ENCODE data around the gene MLLT11. TPM values are rescaled to one million over a fixed set of nuclear protein-coding genes. Genes with fewer than 3 reads are reported as not detected.

The MLLT11 gene, protein sequence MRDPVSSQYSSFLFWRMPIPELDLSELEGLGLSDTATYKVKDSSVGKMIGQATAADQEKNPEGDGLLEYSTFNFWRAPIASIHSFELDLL
- total RNA-seq, result 1.4 and 2.8 TPM in 2 replicates

DNA sequence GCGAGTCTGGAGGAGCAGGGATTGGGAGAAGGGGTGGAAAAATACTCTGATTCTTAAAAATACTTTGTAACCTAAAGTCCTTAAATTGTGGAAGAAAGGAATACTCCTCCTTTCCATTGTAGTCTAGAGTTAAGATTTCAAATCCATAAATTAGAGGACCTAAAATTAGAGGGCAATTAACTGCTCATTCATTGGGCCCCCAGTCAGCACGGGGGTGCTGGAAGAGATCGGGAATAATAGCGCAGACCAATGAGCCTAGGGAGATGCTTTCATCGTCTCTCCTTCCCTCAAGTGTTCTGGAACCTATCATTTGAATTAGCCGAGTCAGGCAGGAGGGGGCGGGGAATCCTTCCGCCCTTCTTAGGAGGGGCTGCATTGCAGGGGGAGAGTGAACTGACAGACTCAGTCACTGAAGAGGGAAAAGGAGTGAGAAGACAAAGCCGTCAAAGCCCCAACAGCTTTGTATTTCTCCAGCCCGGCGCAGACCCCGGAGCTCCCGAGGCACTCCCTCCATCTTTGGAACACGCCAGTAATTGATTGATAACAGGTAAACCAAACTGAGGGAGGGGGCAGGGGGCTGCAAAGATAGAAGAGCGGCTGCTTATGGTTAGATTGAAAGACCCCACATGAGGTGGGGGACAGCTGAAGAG is at the start of gene MLLT11:
Gene MLLT11 (plus strand): TSS at position 391 of the 650 bp plus-strand sequence. CDS start 6,828 bp downstream, outside the sequence.
- DNase-seq (ENCODE audit: low read depth in 2 of 2), result peak; percentile 27 to 56

DNA sequence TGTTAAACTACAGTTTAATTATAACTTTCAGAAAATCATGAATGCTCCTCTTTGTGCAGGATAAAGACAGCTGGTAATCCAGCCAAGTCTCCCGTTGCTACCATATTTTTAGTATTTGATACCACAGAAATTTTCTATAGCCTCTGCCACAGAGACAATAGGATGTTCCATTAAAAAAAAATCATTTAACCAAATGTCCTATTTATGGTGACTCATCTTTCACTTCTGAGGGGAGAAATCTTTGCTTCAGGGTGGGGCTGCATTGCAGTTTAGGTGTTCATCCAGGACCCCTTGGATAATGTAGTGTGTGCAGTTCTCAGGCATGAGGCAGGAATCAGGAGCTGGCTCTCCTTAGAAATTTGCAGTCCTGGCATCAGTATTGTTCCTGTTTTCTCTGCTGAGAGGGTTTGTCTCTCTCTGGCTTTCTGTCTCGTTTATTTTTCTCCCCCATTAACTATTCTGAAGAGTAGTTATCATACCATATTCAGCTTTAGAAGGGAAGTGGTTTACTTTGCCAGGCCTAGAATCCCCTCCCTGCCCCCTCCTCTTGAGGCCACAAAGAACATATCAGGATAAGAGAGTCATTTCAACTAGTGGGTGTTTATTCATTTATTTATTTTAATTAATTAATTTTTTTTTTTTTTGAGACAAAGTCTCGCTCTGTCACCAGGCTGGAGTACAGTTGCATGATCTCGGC is 48.9 kb upstream of the MLLT11 start:
- no peak for DNase-seq (ENCODE audit: low read depth in 2 of 2)

DNA sequence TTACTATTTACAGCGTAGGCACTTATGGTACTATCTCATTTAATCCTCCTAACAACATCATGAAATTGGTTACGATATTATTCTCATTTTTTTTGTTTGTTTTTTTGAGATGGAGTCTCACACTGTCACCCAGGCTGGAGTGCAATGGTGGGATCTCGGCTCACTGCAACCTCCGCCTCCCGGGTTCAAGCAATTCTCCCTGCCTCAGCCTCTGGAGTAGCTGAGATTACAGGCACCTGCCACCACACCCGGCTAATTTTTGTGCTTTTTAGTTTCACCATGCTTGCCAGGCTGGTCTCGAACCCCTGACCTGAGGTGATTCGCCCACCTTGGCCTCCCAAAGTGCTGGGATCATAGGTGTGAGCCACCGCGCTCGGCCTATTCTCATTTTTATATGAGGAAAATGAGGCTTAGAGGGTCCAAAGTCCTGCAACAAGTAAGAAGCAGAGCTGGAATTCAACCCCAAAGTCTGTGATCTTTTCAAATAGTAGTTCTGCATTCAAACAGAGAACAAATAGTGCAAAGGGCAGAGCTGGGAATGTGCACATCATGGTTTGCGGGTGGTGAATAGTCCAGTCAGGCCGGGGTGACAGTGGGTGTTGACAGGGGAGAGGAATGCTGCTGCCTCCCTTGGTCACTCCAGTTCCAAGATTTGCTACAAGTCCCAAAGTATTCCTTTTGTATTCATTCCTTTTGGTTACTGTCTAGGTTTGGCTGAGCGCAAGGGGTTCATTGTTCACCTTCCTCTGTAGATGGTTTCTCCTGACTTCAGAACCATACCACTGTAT is 47.3 kb upstream of the MLLT11 start:
- DNase-seq (ENCODE audit: low read depth in 2 of 2), result no peak

DNA sequence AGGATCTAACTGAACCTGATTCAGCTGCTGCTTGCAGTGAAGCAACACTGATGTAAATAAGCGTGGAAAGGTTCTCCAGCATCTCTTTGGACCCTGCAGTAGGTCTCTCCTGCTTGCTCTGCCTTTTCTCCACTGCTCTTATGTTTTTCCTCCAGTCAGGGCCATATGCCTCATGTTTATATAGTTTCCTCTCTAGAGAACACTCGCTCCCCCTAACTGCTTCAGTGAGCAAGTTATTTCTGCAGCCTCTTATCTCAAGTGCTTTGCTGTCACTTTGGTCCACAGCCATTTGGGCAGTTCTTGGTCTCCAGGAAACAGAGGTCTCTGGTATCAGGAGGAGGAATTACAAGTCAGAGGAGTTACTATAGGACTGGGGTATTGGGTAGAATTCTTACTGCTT is 46.7 kb upstream of the MLLT11 start:
- DNase-seq (ENCODE audit: low read depth in 2 of 2), result no peak

DNA sequence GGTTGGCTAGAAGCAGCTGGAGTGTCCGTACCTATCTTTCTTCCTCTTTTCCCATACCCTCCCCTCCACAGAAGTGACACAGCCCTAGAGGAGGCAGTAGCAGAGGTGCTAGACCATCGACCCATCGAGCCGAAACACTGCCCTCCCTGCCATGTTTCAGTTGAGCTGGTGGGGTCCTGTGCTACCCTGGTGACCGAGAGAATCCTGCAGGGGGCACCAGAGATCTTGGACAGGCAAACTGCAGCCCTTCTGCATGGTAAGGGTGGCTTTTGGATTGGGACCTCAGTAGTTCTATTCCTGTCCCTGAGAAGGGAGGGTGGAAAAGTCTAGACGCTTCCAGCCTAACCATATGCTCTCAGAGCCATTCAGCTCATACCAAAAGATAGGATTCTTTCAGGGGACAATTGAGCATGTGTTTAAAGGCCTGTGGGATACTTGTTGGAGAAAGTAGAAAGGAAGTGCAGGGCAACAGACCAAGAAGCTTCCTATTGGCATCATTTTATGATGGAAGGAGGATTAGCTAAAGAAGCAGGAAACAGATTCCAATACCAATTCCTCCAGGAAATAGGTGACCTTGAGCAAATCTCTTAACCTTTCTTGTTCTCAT is 35.6 kb upstream of the MLLT11 start:
- DNase-seq (ENCODE audit: low read depth in 2 of 2), result peak; percentile 81 to 84

DNA sequence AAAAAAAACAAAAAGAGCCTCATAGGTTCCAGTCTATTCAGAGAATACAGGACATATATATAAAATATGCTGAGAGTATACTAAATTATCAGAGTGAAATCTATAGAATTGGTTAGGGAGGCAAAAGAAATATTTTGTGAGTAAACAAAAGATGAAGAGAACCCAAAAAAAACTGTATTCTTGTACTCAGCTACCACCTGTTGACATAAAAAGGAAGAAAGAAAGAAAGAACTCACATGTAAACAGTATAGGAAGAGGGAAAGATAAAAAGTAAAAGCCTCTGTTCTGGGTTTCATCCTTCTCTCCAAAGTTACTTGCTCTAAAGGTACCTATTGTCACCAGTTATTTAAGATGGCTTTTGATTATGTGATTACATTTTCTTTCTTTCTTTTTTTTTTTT is 33.7 kb upstream of the MLLT11 start:
- DNase-seq (ENCODE audit: low read depth in 2 of 2), result no peak

DNA sequence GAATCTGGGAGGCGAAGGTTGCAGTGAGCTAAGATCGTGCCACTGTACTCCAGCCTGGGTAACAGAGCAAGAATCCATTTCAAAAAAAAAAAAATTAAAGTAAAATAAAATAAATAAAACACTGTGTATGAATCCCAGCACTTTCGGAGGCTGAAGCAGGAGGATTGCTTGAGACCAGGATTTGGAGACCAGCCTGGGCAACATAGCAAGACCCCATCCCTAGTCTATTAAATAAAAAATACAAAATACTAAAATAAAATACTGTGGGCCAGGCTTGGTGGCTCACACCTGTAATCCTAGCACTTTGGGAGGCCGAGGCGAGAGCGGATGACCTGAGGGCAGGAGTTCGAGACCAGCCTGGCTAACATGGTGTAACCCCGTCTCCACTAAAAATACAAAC is 28.0 kb upstream of the MLLT11 start:
- no peak for DNase-seq (ENCODE audit: low read depth in 2 of 2)

DNA sequence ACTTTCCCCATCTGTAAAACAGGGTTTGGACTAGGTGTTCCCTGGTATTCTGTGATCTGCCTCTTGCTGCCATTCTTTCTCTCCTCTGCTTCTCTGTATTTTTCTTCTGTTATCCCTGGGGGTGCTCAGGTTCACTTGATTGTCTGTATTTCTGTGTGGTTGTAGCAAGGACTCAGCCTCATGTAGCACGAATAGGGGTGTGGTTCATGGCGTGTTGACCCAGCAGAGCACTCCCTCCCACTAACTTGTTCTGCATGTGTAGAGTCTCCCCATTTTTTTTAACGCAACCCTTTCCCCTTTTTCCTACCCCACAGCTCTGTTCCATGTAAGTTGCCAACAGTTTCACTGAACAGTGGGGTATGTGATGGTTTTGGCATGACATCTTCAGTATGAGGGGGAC is 25.0 kb upstream of the MLLT11 start:
- DNase-seq (ENCODE audit: low read depth in 2 of 2), result no peak

DNA sequence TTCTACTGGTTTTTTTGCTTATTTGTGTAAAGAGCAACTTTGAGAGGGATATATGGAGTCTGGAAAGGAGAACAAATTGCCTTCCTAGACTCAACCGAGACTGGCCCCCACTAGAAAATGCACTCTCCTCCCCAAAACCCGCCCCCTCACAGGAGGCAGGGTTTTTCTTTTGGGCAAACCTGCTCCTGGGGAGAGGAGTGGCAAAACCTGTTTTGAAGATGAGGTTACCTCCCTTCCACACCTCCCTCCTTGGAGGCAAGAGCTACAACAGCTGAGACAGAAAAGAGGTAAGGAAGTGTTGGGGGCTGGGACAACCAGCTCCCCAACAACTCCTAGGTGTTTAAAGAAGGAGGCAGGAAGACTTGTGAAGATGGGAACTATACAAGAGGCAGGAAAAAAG is 23.8 kb upstream of the MLLT11 start, which contains the start of gene BNIPL:
Gene BNIPL (plus strand): TSS at position 231 of the 400 bp plus-strand sequence. CDS start 140 bp downstream, at position 371.
- DNase-seq (ENCODE audit: low read depth in 2 of 2), result no peak

DNA sequence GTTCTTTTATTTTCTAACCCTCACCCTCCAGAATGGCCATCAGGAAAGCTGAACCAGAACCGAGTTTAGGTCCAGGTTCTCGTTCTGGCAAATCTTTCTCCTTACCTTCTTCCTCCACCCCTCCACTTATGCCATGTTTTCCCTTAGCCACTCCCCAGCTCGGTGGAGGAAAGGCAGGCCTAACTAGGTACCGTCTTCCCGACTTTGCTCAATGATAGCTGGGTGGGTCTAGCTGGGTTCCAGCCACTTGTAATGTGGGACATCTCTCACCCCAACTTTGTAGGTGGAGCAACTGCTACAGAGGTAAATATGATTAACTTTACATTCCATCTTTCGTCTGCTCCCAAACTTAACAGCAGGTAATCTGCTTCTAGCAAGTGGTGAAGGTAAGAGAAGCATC is 23.2 kb upstream of the MLLT11 start:
- no peak for DNase-seq (ENCODE audit: low read depth in 2 of 2)

DNA sequence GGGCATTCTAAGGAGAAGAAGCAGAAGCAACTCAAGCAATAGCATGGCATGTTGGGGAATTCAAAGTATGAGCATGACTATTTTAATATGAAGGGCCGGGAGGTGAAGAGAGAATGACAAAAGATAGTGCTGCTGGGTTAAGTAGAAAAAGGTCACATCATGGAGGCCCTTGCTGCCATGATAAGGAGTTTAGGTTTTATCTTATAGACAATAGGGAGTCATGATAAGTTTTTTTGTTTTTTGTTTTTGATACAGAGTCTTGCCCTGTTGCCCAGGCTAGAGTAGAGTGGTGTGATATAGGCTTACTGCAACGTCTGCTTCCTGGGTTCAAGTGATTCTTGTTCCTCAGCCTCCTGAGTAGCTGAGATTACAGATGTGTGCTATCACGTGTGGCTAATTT is 20.7 kb upstream of the MLLT11 start:
- DNase-seq (ENCODE audit: low read depth in 2 of 2), result no peak

DNA sequence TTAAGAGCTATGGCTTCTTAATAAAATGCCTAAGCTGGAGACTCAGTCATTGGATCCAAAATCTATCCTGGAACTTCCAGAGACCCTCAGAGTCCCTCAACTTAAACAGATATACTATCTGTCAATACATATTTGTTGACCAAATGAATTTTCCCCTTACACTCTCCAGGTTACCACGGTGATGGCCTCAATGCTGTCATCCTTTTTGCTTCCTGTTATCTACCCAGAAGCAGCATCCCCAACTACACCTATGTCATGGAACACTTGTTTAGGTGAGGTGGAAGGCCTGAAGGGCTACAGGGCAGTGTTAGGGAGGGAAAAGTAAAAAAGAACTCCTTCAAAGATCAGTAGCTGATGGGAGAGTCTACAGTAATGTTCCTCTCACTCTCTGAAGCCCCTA is 17.0 kb upstream of the MLLT11 start:
- no peak for DNase-seq (ENCODE audit: low read depth in 2 of 2)

DNA sequence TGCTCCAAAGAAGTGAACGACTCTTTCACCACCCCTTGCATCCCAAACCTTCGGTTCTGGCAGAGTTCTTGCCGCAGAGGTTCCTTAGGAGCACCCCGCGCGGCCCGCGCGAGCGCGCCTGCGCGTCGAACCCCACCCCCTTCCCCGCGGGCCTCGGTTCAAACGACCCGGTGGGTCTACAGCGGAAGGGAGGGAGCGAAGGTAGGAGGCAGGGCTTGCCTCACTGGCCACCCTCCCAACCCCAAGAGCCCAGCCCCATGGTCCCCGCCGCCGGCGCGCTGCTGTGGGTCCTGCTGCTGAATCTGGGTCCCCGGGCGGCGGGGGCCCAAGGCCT is 12.6 kb upstream of the MLLT11 start, which contains the start of gene C1orf56:
Gene C1orf56 (plus strand): TSS at position 161 of the 334 bp plus-strand sequence. CDS start 97 bp downstream, at position 258.
- DNase-seq (ENCODE audit: low read depth in 2 of 2), result peak; percentile 51 to 52

DNA sequence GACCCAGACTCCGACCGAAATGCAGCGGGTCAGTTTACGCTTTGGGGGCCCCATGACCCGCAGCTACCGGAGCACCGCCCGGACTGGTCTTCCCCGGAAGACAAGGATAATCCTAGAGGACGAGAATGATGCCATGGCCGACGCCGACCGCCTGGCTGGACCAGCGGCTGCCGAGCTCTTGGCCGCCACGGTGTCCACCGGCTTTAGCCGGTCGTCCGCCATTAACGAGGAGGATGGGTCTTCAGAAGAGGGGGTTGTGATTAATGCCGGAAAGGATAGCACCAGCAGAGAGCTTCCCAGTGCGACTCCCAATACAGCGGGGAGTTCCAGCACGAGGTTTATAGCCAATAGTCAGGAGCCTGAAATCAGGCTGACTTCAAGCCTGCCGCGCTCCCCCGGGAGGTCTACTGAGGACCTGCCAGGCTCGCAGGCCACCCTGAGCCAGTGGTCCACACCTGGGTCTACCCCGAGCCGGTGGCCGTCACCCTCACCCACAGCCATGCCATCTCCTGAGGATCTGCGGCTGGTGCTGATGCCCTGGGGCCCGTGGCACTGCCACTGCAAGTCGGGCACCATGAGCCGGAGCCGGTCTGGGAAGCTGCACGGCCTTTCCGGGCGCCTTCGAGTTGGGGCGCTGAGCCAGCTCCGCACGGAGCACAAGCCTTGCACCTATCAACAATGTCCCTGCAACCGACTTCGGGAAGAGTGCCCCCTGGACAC is 12.1 kb upstream of the MLLT11 start:
- peak; percentile 63 to 83 for DNase-seq (ENCODE audit: low read depth in 2 of 2)

DNA sequence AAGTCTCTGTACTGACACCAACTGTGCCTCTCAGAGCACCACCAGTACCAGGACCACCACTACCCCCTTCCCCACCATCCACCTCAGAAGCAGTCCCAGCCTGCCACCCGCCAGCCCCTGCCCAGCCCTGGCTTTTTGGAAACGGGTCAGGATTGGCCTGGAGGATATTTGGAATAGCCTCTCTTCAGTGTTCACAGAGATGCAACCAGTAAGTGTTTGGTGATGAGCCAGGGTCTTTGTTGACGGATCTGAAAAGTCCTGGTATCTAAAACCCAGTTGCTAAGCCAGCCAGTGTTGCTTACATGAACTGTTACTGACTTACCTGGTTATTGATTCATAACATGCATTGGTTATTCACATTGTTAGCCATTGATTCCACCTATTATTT is 11.6 kb upstream of the MLLT11 start:
- DNase-seq (ENCODE audit: low read depth in 2 of 2), result no peak

DNA sequence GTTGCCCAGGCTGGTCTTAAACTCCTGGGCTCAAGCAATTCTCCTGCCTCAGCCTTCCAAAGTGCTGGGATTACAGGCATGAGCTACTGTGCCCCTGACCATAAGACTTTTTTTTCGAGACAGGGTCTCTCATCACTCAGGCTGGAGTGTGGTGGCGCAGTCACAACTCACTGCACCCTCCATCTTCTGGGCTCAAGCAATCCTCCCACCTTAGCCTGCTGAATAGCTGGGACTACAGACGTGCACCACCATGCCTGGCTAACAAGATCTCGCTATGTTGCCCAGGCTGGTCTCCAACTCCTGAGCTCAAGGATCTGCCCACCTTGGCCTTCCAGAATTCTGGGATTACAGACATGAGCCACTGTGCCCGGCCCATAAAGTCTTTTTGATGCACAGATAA is 10.7 kb upstream of the MLLT11 start:
- no peak for DNase-seq (ENCODE audit: low read depth in 2 of 2)

DNA sequence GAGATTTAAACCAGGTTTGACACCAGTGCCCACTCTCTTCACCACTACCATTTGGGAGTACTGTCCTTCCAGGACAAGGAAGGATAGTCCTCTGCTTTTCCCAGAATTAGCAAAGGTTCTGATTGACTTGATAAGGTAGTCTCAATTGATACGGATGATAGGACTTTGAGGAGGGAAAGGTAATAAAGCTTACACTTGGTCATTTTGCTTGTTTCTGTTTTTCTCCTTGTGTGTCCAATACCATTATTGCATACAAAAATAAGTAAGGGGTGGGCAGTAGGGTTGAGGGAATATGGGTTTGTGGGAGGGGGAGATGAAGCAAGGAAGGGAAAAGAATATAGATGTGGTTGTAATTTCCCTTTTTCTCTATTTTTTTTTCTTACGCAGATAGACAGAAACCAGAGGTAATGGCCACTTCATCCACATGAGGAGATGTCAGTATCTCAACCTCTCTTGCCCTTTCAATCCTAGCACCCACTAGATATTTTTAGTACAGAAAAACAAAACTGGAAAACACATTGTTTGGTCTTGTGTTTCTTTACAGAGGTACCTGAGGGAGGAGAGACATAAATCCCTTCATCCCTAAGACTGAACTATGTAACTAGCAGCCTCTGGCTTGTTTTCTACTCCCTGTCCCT is 10.0 kb upstream of the MLLT11 start:
- DNase-seq (ENCODE audit: low read depth in 2 of 2), result no peak

DNA sequence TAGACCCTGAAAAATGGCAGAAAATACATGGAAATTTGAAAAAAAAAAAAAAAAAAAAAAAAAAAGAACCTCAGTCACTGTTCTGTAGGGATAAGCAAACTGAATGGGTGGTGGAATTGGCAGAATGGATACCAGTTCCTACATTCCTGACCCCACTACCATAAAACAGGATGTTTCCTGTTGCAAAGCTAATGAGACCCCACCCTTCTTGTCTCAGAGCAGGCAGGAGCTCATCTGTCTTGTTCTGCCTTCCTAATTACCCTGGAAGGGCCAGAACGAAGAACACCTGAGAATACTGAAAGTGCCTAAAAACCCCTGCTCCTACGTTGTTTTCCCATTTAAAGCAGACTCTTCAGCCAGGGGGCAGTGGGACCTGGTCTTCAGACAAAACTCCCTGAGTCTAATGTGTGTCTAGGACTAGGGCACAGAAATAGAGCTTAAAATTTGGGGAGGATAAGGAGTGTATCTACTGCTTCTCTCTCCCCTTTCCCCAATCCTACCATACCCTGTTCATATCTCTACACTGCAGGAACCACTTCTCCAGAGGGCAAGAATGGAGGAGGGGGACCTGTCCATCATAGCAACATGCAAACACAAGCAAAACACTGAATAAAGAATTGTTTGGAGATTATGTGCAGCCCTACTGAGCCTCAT is 8.7 kb upstream of the MLLT11 start:
- DNase-seq (ENCODE audit: low read depth in 2 of 2), result no peak

DNA sequence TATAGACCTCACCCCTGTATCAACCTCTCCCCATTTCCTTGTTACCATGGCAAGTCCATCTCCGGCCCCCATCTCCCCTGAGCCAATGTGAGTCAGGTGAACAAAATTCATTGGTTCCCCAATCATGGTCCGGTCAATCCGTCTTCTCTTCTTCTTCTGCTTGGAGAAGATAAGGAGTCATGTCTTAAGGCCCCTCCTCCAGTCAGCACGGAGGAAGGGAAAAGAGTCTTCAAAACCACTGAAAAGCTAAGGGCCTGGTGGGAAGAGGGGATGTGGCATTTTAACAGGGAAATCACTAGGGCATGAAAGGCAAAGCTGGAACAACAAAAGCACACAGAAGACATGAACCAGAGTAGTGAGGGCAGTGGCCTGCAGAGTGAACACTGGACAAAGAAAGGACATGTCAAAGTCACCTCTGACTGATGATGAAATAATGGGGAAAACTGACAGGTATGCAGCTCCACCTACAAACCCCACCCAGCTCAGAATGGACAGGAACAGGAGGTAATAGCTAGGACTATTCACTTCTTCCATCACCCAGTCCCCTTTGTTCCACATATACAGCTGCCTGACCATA is 5.1 kb upstream of the MLLT11 start:
- DNase-seq (ENCODE audit: low read depth in 2 of 2), result no peak

DNA sequence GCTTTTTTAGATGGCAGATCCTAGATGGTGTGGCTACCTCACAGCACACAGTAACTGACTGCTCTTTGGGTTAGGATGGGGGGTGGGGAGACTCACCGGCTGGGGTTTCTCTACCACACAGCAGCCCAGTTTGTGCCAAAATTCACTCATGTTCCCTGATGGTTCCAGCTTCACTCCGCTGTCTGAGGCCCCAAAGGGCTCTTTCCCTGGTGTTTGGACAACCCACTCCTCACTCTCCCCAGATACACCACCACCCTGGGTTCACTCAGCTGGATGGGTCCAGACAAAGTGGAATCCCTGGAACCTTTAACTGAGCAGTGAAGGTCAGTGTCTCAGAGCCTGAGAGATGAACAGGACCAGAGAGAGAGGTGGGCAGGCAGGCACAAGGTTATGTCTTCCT is 4.6 kb upstream of the MLLT11 start:
- no peak for DNase-seq (ENCODE audit: low read depth in 2 of 2)

Measured in lung microvascular endothelial cell (primary cell).